ENCODE measurements around the gene HHAT. TPM values are rescaled to one million over a fixed set of nuclear protein-coding genes. Genes with fewer than 3 reads are reported as not detected.
A peak's percentile ranks its signal among the peaks of the same experiment; 100 is the strongest.

The HHAT gene
- polyA plus RNA-seq, 3 donors, result 1.1 to 1.6 (median 1.5) TPM

- H3K4me1 Mint-ChIP-seq, result peaks cover 3% of the 10 kb centered on the region
- DNase-seq, result no peak
- H3K27me3 ChIP-seq (ENCODE audit: control insufficient read depth in 2 of 2, insufficient read depth in 2 of 2, low read length in 2 of 2), result no peaks in the 10 kb centered on the region
- no peak overlapping the region for H3K4me2 ChIP-seq (replicated peaks; ENCODE audit: extremely low read depth, low read length, poor library complexity, severe bottlenecking)
- H3K27me3 Mint-ChIP-seq (ENCODE audit: low read depth in 3 of 3), result peaks cover 0 to 3% (median 0%) of the 10 kb centered on the region in 3 donors
- intact Hi-C loops (cut with micrococcal nuclease), result no loop called here
- peaks cover 0 to 5% (median 0%) of the 10 kb centered on the region in 7 donors for H3K9me3 Mint-ChIP-seq
- no peak overlapping the region for H3K9ac ChIP-seq (ENCODE audit: insufficient read depth, low read length, poor library complexity, severe bottlenecking)
- H3K27ac ChIP-seq (ENCODE audit: low read depth in 1 of 2, low read length in 2 of 2), result no peak overlapping the region
- no peaks in the 10 kb centered on the region for H3K4me1 ChIP-seq (ENCODE audit: control insufficient read depth in 1 of 2, insufficient read depth in 2 of 2, low read length in 2 of 2)
- no peak overlapping the region for H2AFZ ChIP-seq (ENCODE audit: insufficient read depth, low read depth, low read length, poor library complexity, severe bottlenecking)
- H3K79me2 ChIP-seq (ENCODE audit: insufficient read depth, low read length), result no peaks in the 10 kb centered on the region
- TF ChIP-seq CTCF (IDR thresholded peaks at IDR 0.05), result no peak
- no peak overlapping the region for H3K4me3 ChIP-seq (replicated peaks in 1 of 3; ENCODE audit: low read depth in 2 of 3, low read length in 3 of 3)
- H3K4me3 Mint-ChIP-seq, result no peak overlapping the region
- no peaks in the 10 kb centered on the region for H3K36me3 ChIP-seq (replicated peaks in 1 of 2; ENCODE audit: control insufficient read depth in 1 of 2, insufficient read depth in 2 of 2, low read length in 2 of 2)
- H4K20me1 ChIP-seq (ENCODE audit: insufficient read depth, low read length), result no peaks in the 10 kb centered on the region
- no peaks in the 10 kb centered on the region for H3K9me3 ChIP-seq (replicated peaks in 1 of 2; ENCODE audit: control insufficient read depth in 1 of 2, insufficient read depth in 1 of 2, low read length in 2 of 2)
- no peak overlapping the region for H3K27ac Mint-ChIP-seq
- no peaks in the 10 kb centered on the region for H3K36me3 Mint-ChIP-seq
- WGBS (ENCODE audit: insufficient coverage), result 73% methylated on average over 5 of the region's 8 CpGs
These were observed 127.3 kb downstream of the HHAT start for GRCh38 chr1:210455840-210456603.

DNA sequence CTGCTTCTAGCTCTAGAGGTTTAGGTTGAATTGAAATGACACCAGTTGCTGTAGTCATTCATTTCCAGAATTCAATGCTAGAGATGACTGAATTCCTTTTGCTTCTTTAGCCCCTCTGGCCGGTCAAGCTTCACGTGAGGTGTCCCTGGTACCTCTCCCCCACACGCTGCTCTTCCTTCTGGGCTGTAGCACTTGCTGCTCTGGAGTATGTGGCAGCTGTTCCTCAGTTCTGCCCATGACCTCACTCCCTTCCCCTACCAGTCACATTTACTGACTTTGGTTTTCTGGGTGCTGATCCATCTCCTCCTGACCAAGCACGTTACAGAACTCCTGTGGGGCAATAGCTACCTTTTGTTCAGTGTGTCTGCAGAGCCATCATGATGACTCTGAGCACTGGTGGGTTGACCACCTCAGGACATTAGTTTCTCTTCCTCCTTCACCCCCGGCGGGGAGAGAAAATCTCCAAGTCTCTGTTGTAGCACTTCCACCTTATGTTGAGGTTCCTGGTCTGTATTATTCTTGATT is 128.1 kb downstream of the HHAT start:
- H3K4me3 ChIP-seq (replicated peaks in 1 of 3; ENCODE audit: low read depth in 2 of 3, low read length in 3 of 3), result no peak overlapping the region
- H3K9me3 Mint-ChIP-seq, result peaks cover 0 to 5% (median 0%) of the 10 kb centered on the region in 7 donors
- H3K27ac ChIP-seq (ENCODE audit: low read depth in 1 of 2, low read length in 2 of 2), result no peak overlapping the region

More for the DNA sequence above, 128.1 kb downstream of the HHAT start:
- no peaks in the 10 kb centered on the region for H3K9me3 ChIP-seq (replicated peaks in 1 of 2; ENCODE audit: control insufficient read depth in 1 of 2, insufficient read depth in 1 of 2, low read length in 2 of 2)
- Mint-ChIP-seq H3K4me3 (no peak overlapping the region), H3K27me3 (ENCODE audit: low read depth in 3 of 3) (peaks cover 0 to 3% (median 0%) of the 10 kb centered on the region in 3 donors), H3K4me1 (peaks cover 3% of the 10 kb centered on the region), H3K36me3 (no peaks in the 10 kb centered on the region), H3K27ac (peak overlapping the region in 1 of 7 donors; percentile 15)
- no peaks in the 10 kb centered on the region for H3K36me3 ChIP-seq (replicated peaks in 1 of 2; ENCODE audit: control insufficient read depth in 1 of 2, insufficient read depth in 2 of 2, low read length in 2 of 2)
- H3K79me2 ChIP-seq (ENCODE audit: insufficient read depth, low read length), result no peaks in the 10 kb centered on the region
- H3K4me1 ChIP-seq (ENCODE audit: control insufficient read depth in 1 of 2, insufficient read depth in 2 of 2, low read length in 2 of 2), result no peaks in the 10 kb centered on the region
- no peaks in the 10 kb centered on the region for H3K27me3 ChIP-seq (ENCODE audit: control insufficient read depth in 2 of 2, insufficient read depth in 2 of 2, low read length in 2 of 2)
- 76% methylated on average over 4 of the region's 6 CpGs for WGBS (ENCODE audit: insufficient coverage)
- H2AFZ ChIP-seq (ENCODE audit: insufficient read depth, low read depth, low read length, poor library complexity, severe bottlenecking), result no peak overlapping the region
- TF ChIP-seq CTCF (IDR thresholded peaks at IDR 0.05), result no peak
- intact Hi-C loops (cut with micrococcal nuclease), result no loop called here
- no peak overlapping the region for H3K9ac ChIP-seq (ENCODE audit: insufficient read depth, low read length, poor library complexity, severe bottlenecking)
- DNase-seq, result no peak
- H3K4me2 ChIP-seq (replicated peaks; ENCODE audit: extremely low read depth, low read length, poor library complexity, severe bottlenecking), result no peak overlapping the region
- no peaks in the 10 kb centered on the region for H4K20me1 ChIP-seq (ENCODE audit: insufficient read depth, low read length)
